Activated CD4-positive, CD25-positive, alpha-beta regulatory T cell (primary cell): ENCODE data around the gene NRGN.

ENCODE experiments used
- DNase-seq, 4 experiments: peaks; one replicate each; lab custom pipeline; 2025; lab: John Stamatoyannopoulos, UW

NRGN gene

DNA sequence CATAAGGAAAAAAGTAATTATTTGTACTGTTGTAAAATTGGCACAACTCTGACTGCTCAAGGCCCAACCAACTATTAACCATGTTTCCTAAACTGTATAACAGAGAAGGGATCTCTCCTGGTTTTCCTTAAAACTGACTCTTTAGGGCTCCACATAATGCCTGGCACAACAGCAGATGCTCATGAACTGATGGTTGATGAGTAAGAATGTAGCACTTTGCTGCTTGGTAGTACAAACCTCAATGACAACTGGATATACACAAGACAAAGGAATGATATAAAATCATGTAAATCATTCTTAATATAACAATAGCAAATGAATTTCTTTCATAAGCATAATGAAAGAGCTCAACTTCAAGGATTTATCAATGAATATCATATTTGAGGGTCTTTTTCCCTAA lies 48.8 kb downstream of the NRGN start:
- DNase-seq = no peak

- no peak for DNase-seq
Measured at GRCh38 chr11:124791626-124792341, 52.0 kb downstream of the NRGN start.

DNA sequence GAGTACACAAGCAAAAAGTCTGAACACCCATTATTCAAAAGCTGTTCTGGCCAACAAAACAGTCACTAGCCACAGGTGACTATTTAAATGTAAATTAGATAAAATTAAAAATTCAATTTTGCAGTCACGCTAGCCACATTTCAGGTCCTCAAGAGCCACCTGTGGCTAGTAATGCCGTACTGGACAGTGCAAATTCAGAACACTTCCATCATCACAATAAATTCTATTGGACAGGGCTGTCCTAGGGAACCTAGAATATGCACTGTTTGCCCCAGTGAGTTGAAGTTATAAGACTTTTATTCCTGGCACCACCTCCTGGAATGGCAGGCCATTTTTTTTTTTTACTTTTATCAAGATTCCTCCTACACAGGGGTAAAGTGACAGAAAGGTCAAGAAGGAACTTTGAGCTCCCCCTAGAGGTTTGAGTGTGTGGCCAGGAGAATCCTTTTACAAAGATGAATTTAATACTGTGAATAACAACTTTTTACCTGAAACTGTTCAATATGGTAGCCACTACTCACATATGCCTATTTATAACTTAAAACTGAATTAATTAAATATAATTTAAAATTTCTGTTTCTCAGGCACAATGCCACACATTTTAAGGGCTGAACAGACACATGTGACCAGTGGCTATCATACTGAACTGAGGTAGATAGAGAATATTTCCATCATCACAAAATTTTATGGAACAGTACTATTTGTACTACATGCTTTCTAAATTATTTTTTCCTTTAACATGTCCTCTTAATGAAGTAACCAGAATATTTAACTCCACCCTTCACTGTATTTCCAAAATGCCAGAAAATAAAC lies 53.9 kb downstream of the NRGN start:
- no peak for DNase-seq

DNA sequence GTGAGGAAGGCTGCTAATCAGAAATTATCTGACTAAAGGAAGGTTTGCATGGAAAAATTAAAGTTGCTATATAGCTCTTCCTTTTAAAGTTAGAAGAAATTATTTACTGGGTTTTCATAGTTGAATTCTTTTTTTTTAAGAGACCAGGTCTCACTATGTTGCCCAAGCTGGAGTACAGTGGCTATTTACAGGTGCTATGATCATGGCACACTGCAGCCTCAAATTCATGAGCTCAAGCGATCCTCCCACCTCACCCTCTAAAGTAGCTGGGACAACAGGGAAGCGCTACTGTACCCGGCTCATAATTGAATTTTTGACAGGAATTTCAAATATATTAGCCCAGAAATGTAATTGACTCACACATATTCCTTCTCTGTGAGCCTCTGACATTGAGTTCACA lies 56.6 kb downstream of the NRGN start:
- no peak for DNase-seq
